ENCODE measurements around the gene ETV3. TPM values are rescaled to one million over a fixed set of nuclear protein-coding genes. Genes with fewer than 3 reads are reported as not detected.

ETV3 gene
- total RNA-seq, 6 donors from 2014 or later: 14.7 to 34.8 (median 27.6) TPM

Other genes starting within 250 kb of the ETV3 start
- 10 to 100 TPM in 4 of 6 donors, 1 to 10 TPM in 2; 8.4 to 33.5 (median 13.7) TPM for gene PEAR1, start 244.7 kb downstream of the ETV3 start, total RNA-seq
- gene LRRC71, start 217.8 kb downstream of the ETV3 start, total RNA-seq: 10 to 100 TPM in 1 of 6 donors, 1 to 10 TPM in 4, under 1 TPM in 1; 0.49 to 13.9 (median 6.3) TPM
- gene ARHGEF11, start 92.7 kb downstream of the ETV3 start, total RNA-seq: 100 to 1,000 TPM in 1 of 6 donors, 10 to 100 TPM in 5; 39.2 to 170 (median 50.9) TPM
- gene ETV3L, start 38.6 kb downstream of the ETV3 start, total RNA-seq: not detected

Measured in upper lobe of left lung (tissue), 6 donors.